IMR-90 (cell line): ENCODE data around the gene THUMPD2. TPM values are rescaled to one million over a fixed set of nuclear protein-coding genes. Genes with fewer than 3 reads are reported as not detected.

ENCODE experiments used
- ATAC-seq: fragments of 200-7000 bp; cut with Tn5 transposase; 2 replicates; pipeline ENCODE4 v1.9.1; 2020; ENCODE audit warnings: low read depth, mild to moderate bottlenecking, moderate library complexity
- BruUV-seq: library from RNA; stranded (reverse); fragments of 400-500 nt; replicated peaks from 2 replicates; lab custom pipeline; 2021; lab: Mats Ljungman, UMichigan
- CTCF ChIA-PET: fragments of 300-600 bp; formaldehyde crosslinking; extraction: SDS; loops from one replicate; lab custom pipeline; 2021; ENCODE audit warnings: antibody characterized with exemption; lab: Yijun Ruan, JAX
- POLR2A ChIA-PET: fragments of 300-600 bp; sonication (Branson Sonifier 250); formaldehyde crosslinking; loops from one replicate; lab custom pipeline; 2022; ENCODE audit warnings: antibody characterized with exemption; ENCODE audit not compliant: unreplicated experiment; lab: Charles Lee
- DNase-seq: peaks from one replicate; pipeline ENCODE4 v3.0.0; 2013
- H2AFZ ChIP-seq: replicated peaks from 2 replicates; pipeline ENCODE3; 2013; ENCODE audit warnings: low read length, mild to moderate bottlenecking; ENCODE audit not compliant: poor library complexity
- H2AK5ac ChIP-seq: 2 replicates; pipeline ENCODE4 v1.6.1; 2013; ENCODE audit warnings: low read depth, low read length, inconsistent platforms
- H2AK9ac ChIP-seq: replicated peaks from 2 replicates; pipeline ENCODE3; 2013; ENCODE audit warnings: mild to moderate bottlenecking, low read depth, low read length, moderate library complexity; ENCODE audit not compliant: poor library complexity
- H2BK120ac ChIP-seq: 2 replicates; pipeline ENCODE4 v1.6.1; 2013; ENCODE audit warnings: low read depth, low read length, inconsistent platforms
- H2BK15ac ChIP-seq: 3 replicates; pipeline ENCODE4 v1.6.1; 2013; ENCODE audit warnings: low read depth, low read length, inconsistent platforms
- H2BK20ac ChIP-seq: 2 replicates; pipeline ENCODE4 v1.6.1; 2013; ENCODE audit warnings: low read depth, mild to moderate bottlenecking, inconsistent platforms, low read length, moderate library complexity
- H2BK5ac ChIP-seq: 2 replicates; pipeline ENCODE4 v1.6.1; 2013; ENCODE audit warnings: mild to moderate bottlenecking, low read depth, low read length, inconsistent platforms; ENCODE audit not compliant: poor library complexity, severe bottlenecking
- H3K14ac ChIP-seq: replicated peaks from 2 replicates; pipeline ENCODE4 v1.6.1; 2013; ENCODE audit warnings: low read depth, low read length, inconsistent platforms
- H3K18ac ChIP-seq: 2 replicates; pipeline ENCODE4 v1.6.1; 2013; ENCODE audit warnings: low read depth, low read length, control low read depth
- H3K23ac ChIP-seq: 2 replicates; pipeline ENCODE4 v1.6.1; 2013; ENCODE audit warnings: low read depth, low read length, inconsistent platforms
- H3K27ac ChIP-seq: 2 replicates; pipeline ENCODE4 v1.5.1; 2013; ENCODE audit warnings: mild to moderate bottlenecking, control low read depth, low read length; ENCODE audit not compliant: insufficient read depth
- H3K27me3 ChIP-seq: 2 replicates; pipeline ENCODE4 v1.6.1; 2013; ENCODE audit warnings: low read length; ENCODE audit not compliant: control insufficient read depth, insufficient read depth
- H3K36me3 ChIP-seq: 2 replicates; pipeline ENCODE4 v1.6.1; 2013; ENCODE audit warnings: low read length, mixed read lengths; ENCODE audit not compliant: control insufficient read depth, insufficient read depth
- H3K4ac ChIP-seq: 2 replicates; pipeline ENCODE4 v1.6.1; 2013; ENCODE audit warnings: low read depth, low read length, inconsistent platforms
- H3K4me1 ChIP-seq: 2 replicates; pipeline ENCODE4 v1.6.1; 2013; ENCODE audit warnings: low read length, mixed read lengths; ENCODE audit not compliant: control insufficient read depth, insufficient read depth
- H3K4me2 ChIP-seq: 2 replicates; pipeline ENCODE4 v1.6.1; 2013; ENCODE audit warnings: low read depth, mild to moderate bottlenecking, control low read depth, low read length, moderate library complexity
- H3K4me3 ChIP-seq: 2 replicates; pipeline ENCODE4 v1.5.1; 2013; ENCODE audit warnings: low read depth, mild to moderate bottlenecking, control low read depth, low read length, moderate library complexity; ENCODE audit not compliant: insufficient read depth
- H3K56ac ChIP-seq: 2 replicates; pipeline ENCODE4 v1.6.1; 2013; ENCODE audit warnings: low read length, inconsistent platforms; ENCODE audit not compliant: insufficient read depth; ENCODE audit errors: extremely low read depth
- H3K79me1 ChIP-seq, 2 experiments: 2 replicates each; pipeline ENCODE4 v1.6.1; 2013; ENCODE audit warnings: low read length in 2 of 2, inconsistent platforms in 1 of 2, low read depth in 1 of 2
- H3K9ac ChIP-seq: 2 replicates; pipeline ENCODE4 v1.6.1; 2013; ENCODE audit warnings: low read depth, low read length, control low read depth
- H3K9me1 ChIP-seq: 2 replicates; pipeline ENCODE4 v1.6.1; 2013; ENCODE audit warnings: low read length, inconsistent platforms; ENCODE audit not compliant: insufficient read depth
- H3K9me3 ChIP-seq: 2 replicates; pipeline ENCODE4 v1.6.1; 2013; ENCODE audit warnings: low read length; ENCODE audit not compliant: control insufficient read depth, insufficient read depth
- H4K20me1 ChIP-seq: 2 replicates; pipeline ENCODE4 v1.6.1; 2013; ENCODE audit warnings: low read length, inconsistent platforms; ENCODE audit not compliant: insufficient read depth
- H4K5ac ChIP-seq: 2 replicates; pipeline ENCODE4 v1.6.1; 2013; ENCODE audit warnings: mild to moderate bottlenecking, low read depth, low read length, control low read depth
- H4K8ac ChIP-seq, 2 experiments: 2 replicates each; pipeline ENCODE4 v1.6.1; 2013; ENCODE audit warnings: low read depth in 2 of 2, low read length in 2 of 2, control low read depth in 1 of 2, inconsistent platforms in 1 of 2
- H4K91ac ChIP-seq: 2 replicates; pipeline ENCODE4 v1.6.1; 2013; ENCODE audit warnings: low read depth, low read length, inconsistent platforms; ENCODE audit not compliant: insufficient read depth
- CEBPB ChIP-seq: IDR thresholded peaks from 2 replicates; pipeline ENCODE4 v1.6.1; 2012; ENCODE audit warnings: low read depth, low read length, improper control_type of control experiment
- CHD1 ChIP-seq: IDR thresholded peaks from 2 replicates; pipeline ENCODE4 v1.6.1; 2012; ENCODE audit warnings: low read depth, low read length, improper control_type of control experiment
- FOS ChIP-seq: fragments of 150-350 bp; IDR thresholded peaks from 2 replicates; pipeline ENCODE4 v1.6.1; 2016; ENCODE audit warnings: low read depth, low read length
- MAZ ChIP-seq: IDR thresholded peaks from 2 replicates; pipeline ENCODE4 v1.6.1; 2012; ENCODE audit warnings: low read depth, mild to moderate bottlenecking, low read length, improper control_type of control experiment, moderate library complexity, borderline replicate concordance
- MXI1 ChIP-seq: IDR thresholded peaks from 2 replicates; pipeline ENCODE4 v1.6.1; 2012; ENCODE audit warnings: low read depth, mild to moderate bottlenecking, low read length, moderate library complexity, borderline replicate concordance
- NFE2L2 ChIP-seq: fragments of 150-350 bp; IDR thresholded peaks from 2 replicates; pipeline ENCODE4 v1.6.1; 2016; ENCODE audit warnings: low read depth, mild to moderate bottlenecking, low read length
- POLR2A ChIP-seq: IDR thresholded peaks from 2 replicates; pipeline ENCODE4 v1.6.1; 2012; ENCODE audit warnings: mild to moderate bottlenecking, low read depth, low read length
- RCOR1 ChIP-seq: IDR thresholded peaks from 2 replicates; pipeline ENCODE4 v1.6.1; 2012; ENCODE audit warnings: mild to moderate bottlenecking, low read length, improper control_type of control experiment; ENCODE audit not compliant: insufficient replicate concordance
- RFX5 ChIP-seq: IDR thresholded peaks from 2 replicates; pipeline ENCODE4 v1.8.0; 2012; ENCODE audit warnings: low read depth, mild to moderate bottlenecking, low read length, moderate library complexity
- WGBS, 2 experiments: methylation state at CpG; one replicate each; pipeline versions ENCODE4 v1.1.5 to v1.1.7; 2013; ENCODE audit warnings: missing lambda C conversion rate in 2 of 2; ENCODE audit not compliant: insufficient read length in 1 of 2; ENCODE audit errors: extremely low coverage in 2 of 2; 5-methylcytosine and 5-hydroxymethylcytosine counted together
- dilution Hi-C: fragments of 300-500 bp; cut with HindIII; formaldehyde crosslinking; loops from one replicate; pipeline ENCODE4 v1.14.3; 2018; ENCODE audit warnings: low sequenced_read_pairs; ENCODE audit not compliant: unreplicated experiment
- in situ Hi-C: fragments of 300-500 bp; cut with MboI; formaldehyde crosslinking; loops from 3 replicates; pipeline ENCODE4 v1.14.3; 2019; ENCODE audit warnings: low sequenced_read_pairs, inconsistent platforms, mixed read lengths
- intact Hi-C: fragments of 100-400 bp; cut with micrococcal nuclease; formaldehyde crosslinking; loops from 2 replicates; pipeline ENCODE4 v1.10.0; 2022
- polyA plus RNA-seq, 3 experiments: library from polyadenylated mRNA; depleted of rRNA; stranded (reverse); fragments of >200 nt; gene quantifications; 2 replicates each; pipeline ENCODE4 v1.2.3, GENCODE V29; 2012; ENCODE audit warnings: low replicate concordance in 1 of 3
- total RNA-seq: library from RNA; depleted of rRNA; stranded (reverse); fragments of >200 nt; gene quantifications from 2 replicates; pipeline ENCODE4 v1.2.3, GENCODE V29; 2012
- TF ChIP-seq, protein P1 (sequence below): fragments of 150-350 bp; IDR thresholded peaks from 2 replicates; pipeline ENCODE4 v1.6.1; 2017; ENCODE audit warnings: mild to moderate bottlenecking, antibody characterized with exemption, low read length, low read depth
- TF ChIP-seq, protein P2 (sequence below): conservative IDR thresholded peaks from 2 replicates; pipeline ENCODE4 v1.5.1; 2012; ENCODE audit warnings: mild to moderate bottlenecking, low read depth, low read length, improper control_type of control experiment

THUMPD2 gene
- total and polyA plus RNA-seq, 2 of the 4 experiments (the other 2 are of a cell fraction), result 4.8 to 7.0 TPM

DNA sequence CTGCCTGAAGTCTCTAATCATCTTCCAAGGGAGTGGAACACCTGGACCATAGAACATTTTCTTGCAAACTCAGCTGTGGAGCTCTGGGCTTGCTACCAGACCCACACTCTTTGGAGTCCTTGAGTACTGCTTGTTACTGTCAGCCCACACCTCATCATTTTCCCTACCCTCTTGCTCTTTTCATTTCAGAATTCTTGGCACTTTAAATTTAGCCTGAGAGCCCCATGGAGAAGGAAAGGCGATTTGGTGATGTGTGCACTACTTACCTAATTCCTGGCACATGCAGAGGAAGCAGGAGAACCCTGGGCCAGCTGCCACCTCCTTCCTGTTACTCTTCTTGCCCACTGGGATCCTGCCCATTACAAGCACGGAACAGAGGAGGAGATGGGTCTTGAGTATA lies 81.6 kb downstream of the THUMPD2 start:
- no TSS peak for BruUV-seq
- no peaks in the 10 kb centered on the region for H3K27me3 ChIP-seq
- H3K36me3 ChIP-seq, result no peaks in the 10 kb centered on the region
- no peaks in the 10 kb centered on the region for H4K20me1 ChIP-seq
- H4K5ac ChIP-seq, result no peak overlapping the region
- H3K23ac ChIP-seq, result no peak overlapping the region
- H3K4me2 ChIP-seq, result no peak overlapping the region
- no CpG with 5 or more reads among the region's 2 CpGs for WGBS, 2 experiments
- peaks cover 10% of the 10 kb centered on the region for H3K4me1 ChIP-seq
- peak overlapping the region in 1 of 2 experiments; percentile 12; a peak in 1 of 4 replicates for H4K8ac ChIP-seq
- H3K9me1 ChIP-seq, result peaks cover 9% of the 10 kb centered on the region
- TF ChIP-seq POLR2A (no peak), RCOR1 (no peak), MAZ (no peak), CEBPB (no peak), RFX5 (no peak), NFE2L2 (no peak), CHD1 (no peak), FOS (no peak), MXI1 (no peak)
- TF ChIP-seq, protein P1, sequence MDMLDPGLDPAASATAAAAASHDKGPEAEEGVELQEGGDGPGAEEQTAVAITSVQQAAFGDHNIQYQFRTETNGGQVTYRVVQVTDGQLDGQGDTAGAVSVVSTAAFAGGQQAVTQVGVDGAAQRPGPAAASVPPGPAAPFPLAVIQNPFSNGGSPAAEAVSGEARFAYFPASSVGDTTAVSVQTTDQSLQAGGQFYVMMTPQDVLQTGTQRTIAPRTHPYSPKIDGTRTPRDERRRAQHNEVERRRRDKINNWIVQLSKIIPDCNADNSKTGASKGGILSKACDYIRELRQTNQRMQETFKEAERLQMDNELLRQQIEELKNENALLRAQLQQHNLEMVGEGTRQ, result no peak
- TF ChIP-seq, protein P2, sequence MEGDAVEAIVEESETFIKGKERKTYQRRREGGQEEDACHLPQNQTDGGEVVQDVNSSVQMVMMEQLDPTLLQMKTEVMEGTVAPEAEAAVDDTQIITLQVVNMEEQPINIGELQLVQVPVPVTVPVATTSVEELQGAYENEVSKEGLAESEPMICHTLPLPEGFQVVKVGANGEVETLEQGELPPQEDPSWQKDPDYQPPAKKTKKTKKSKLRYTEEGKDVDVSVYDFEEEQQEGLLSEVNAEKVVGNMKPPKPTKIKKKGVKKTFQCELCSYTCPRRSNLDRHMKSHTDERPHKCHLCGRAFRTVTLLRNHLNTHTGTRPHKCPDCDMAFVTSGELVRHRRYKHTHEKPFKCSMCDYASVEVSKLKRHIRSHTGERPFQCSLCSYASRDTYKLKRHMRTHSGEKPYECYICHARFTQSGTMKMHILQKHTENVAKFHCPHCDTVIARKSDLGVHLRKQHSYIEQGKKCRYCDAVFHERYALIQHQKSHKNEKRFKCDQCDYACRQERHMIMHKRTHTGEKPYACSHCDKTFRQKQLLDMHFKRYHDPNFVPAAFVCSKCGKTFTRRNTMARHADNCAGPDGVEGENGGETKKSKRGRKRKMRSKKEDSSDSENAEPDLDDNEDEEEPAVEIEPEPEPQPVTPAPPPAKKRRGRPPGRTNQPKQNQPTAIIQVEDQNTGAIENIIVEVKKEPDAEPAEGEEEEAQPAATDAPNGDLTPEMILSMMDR, result no peak
- no peak overlapping the region for H3K18ac ChIP-seq
- intact Hi-C loops, result loop anchor here (1.0 to 10.0 kb wide), 5 partner anchors 104 to 413 kb away; partner anchors contain the start of gene MAP4K3
- no peak for ATAC-seq
- H2BK20ac ChIP-seq, result 0 out of 2 replicates have a peak overlapping the region, but pooled peaks have one; percentile 44
- H2AK5ac ChIP-seq, result no peak overlapping the region
- H3K56ac ChIP-seq, result no peak overlapping the region; the same call in 1 of the 2 replicates
- peak overlapping the region; percentile 23 for H2AK9ac ChIP-seq
- ChIA-PET POLR2A (interaction anchor here (0.5 kb wide), 1 partner anchor 258 kb away, joined by 5 read pairs; no protein-coding TSS in a partner anchor), CTCF (interaction anchor here (1.1 to 2.1 kb wide), 6 partner anchors 32 to 260 kb away, joined by 3 to 20 read pairs (median 3); partner anchors contain the start of gene MAP4K3)
- H3K4ac ChIP-seq, result peak overlapping the region; percentile 51; the same call in 1 of the 2 replicates
- H3K79me1 ChIP-seq, result no peaks in the 10 kb centered on the region
- dilution Hi-C loops, result no loop called here
- 0 out of 2 replicates have a peak overlapping the region, but pooled peaks have one; percentile 6 for H2BK120ac ChIP-seq
- 0 out of 3 replicates have a peak overlapping the region, but pooled peaks have one; percentile 2 for H2BK15ac ChIP-seq
- H3K9me3 ChIP-seq, result peaks cover 11% of the 10 kb centered on the region
- H4K91ac ChIP-seq, result no peak overlapping the region
- H2AFZ ChIP-seq, result peak overlapping the region; percentile 18
- H3K14ac ChIP-seq, result no peak overlapping the region
- DNase-seq, result peak; percentile 3
- in situ Hi-C loops, result loop anchor here (5.0 to 25.0 kb wide), 2 partner anchors 180 to 335 kb away; no protein-coding TSS in a partner anchor
- H3K27ac ChIP-seq, result no peak overlapping the region
- H3K9ac ChIP-seq, result no peak overlapping the region
- no peak overlapping the region for H3K4me3 ChIP-seq
- no peak overlapping the region for H2BK5ac ChIP-seq
